GM18517 (cell line): ENCODE measurements around the gene SOS1.

Experiments
- ATAC-seq: cut with Tn5 transposase; IDR thresholded peaks from one replicate; pipeline ENCODE4 v1.9.1; 2021; ENCODE audit warnings: mild to moderate bottlenecking, moderate library complexity; ENCODE audit not compliant: unreplicated experiment

Gene SOS1

DNA sequence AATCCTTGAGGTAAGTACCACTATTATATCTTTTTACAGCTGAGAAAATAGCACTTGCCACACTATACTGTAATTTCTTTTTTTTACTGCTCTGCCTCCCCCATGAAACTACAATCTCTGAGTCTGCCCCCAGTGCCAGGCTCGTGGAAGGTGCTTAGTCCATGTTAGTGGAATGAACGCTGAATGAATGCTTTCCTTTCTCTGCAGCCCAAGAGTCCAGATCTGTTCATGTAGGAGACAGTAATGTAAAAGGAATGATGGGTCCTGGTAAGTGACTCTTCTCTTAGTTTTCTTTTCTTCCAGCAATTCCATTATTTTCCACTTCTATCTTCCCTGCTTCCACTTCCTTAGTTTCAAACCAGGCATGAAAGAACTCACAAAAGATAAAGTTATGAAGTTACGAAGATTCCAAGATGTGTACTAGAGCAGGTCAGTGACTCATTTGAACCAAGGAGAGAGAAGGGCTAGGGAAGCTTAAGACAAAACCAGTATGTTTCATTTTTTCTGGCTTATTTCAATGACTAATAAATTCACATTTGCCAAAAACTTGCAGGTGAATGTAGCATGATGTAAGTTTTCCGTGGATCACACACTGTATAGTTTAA, 185.2 kb downstream of the SOS1 start:
- no peak for ATAC-seq

DNA sequence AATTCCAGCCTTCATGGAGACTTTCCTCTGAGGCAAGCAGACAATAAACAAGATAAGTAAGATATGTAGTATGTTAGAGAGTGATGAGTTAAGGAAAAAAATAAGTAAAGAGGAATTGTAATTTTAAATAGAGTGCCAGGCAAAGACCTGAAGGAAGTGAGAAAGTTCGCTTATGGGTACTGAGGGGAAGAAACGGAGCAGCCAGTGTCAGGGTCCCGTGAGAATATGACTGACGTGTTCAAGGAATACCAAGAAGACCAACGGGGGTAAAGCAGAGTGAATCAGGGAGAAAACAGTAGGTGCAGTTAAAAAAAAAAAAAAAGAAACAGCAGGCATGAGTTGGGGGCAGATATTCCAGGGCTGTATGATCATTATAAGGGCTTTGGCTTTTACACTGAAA, 186.1 kb downstream of the SOS1 start:
- ATAC-seq, result no peak

DNA sequence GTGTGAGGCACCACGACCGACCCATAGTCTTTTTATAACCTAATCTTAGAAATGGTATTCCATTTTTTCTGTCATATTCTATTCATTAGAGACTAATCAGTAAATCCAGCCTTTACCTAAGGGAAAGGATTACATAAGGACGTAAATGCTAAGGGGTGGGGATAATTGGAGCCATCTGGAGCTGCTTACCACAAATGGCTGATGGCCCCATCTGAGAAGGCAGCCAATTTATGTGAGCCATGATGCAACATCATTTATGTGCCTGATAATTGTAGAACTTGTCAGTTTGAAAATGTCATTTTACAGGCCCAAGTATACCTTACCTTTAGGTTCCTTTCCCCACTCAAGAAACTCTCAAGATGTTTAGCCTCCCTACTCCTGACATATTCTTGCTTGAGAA, 187.2 kb downstream of the SOS1 start:
- no peak for ATAC-seq

GRCh38 chr2:38932586-38932985, 188.3 kb downstream of the SOS1 start:
- no peak for ATAC-seq
